Uterus (tissue), 4 donors: Measurements from ENCODE around the gene PCNX2. TPM values are rescaled to one million over a fixed set of nuclear protein-coding genes. Genes with fewer than 3 reads are reported as not detected.

Experiments
- DNase-seq, 2 donors: peaks; one replicate each; pipeline ENCODE4 v3.0.0-alpha.2; 2019 to 2020
- H3K27ac ChIP-seq, 2 donors: fragments of 200-600 bp; sonication (generic); 1 replicate in 1 of 2; 2 replicates in 1 of 2; pipeline ENCODE4 v1.5.1; 2016 to 2018
- H3K27me3 ChIP-seq, 2 donors: fragments of 200-600 bp; sonication (generic); one replicate each; pipeline ENCODE4 v1.5.1; 2018 to 2019; ENCODE audit warnings: control low read depth in 1 of 2
- H3K36me3 ChIP-seq, 2 donors: fragments of 200-600 bp; sonication (generic); one replicate each; pipeline ENCODE4 v1.5.1; 2019; ENCODE audit warnings: control low read depth in 1 of 2
- H3K4me1 ChIP-seq, 2 donors: fragments of 200-600 bp; sonication (generic); one replicate each; pipeline ENCODE4 v1.5.1; 2018 to 2019; ENCODE audit warnings: control low read depth in 1 of 2
- H3K4me3 ChIP-seq, 2 donors: fragments of 200-600 bp; sonication (generic); 1 replicate in 1 of 2; 2 replicates in 1 of 2; pipeline ENCODE4 v1.5.1; 2018 to 2019; ENCODE audit warnings: mild to moderate bottlenecking in 1 of 2
- H3K9me3 ChIP-seq, 2 donors: fragments of 200-600 bp; sonication (generic); one replicate each; pipeline ENCODE4 v1.5.1; 2019; ENCODE audit warnings: control low read depth in 1 of 2
- CTCF ChIP-seq, 4 experiments: fragments of 200-600 bp in 2 of 4; fragments of 450-650 bp in 2 of 4; sonication (generic) in 2 of 4; IDR thresholded peaks; one replicate each; pipeline ENCODE4 v1.5.1; 2016 to 2019; ENCODE audit warnings: antibody characterized with exemption in 4 of 4, mild to moderate bottlenecking in 2 of 4, moderate library complexity in 1 of 4
- POLR2A ChIP-seq, 2 donors: fragments of 450-650 bp; IDR thresholded peaks; one replicate each; pipeline ENCODE4 v1.6.1; 2016; ENCODE audit warnings: antibody characterized with exemption in 2 of 2, mild to moderate bottlenecking in 1 of 2, moderate library complexity in 1 of 2
- intact Hi-C: fragments of 100-400 bp; cut with DNase I; formaldehyde crosslinking; loops from one replicate; pipeline ENCODE4 v1.15.1; 2023; ENCODE audit warnings: low total_unique reads
- total RNA-seq, 4 donors: library from RNA; depleted of rRNA in 3 of 4; stranded (reverse); fragments of >200 nt in 3 of 4; gene quantifications; one replicate each; pipeline versions ENCODE4 v1.1.0 to v1.2.4, GENCODE V29; 2014 to 2023
- donor health status: DM: yes; HTN: yes; CAD: no.

Gene PCNX2
- total RNA-seq, 4 donors from 2014 or later: 4.1 to 36.2 (median 14.1) TPM

GRCh38 chr1:233075915-233076295, 219.6 kb downstream of the PCNX2 start:
- H3K27ac ChIP-seq: peak overlapping the region in 1 of 2 donors; percentile 12
- no peak for DNase-seq

GRCh38 chr1:233066087-233066486, 229.4 kb downstream of the PCNX2 start:
- Histone ChIP-seq H3K9me3 (no peaks in the 10 kb centered on the region), H3K4me3 (no peak overlapping the region), H3K4me1 (no peaks in the 10 kb centered on the region), H3K27ac (no peak overlapping the region), H3K36me3 (no peaks in the 10 kb centered on the region), H3K27me3 (no peaks in the 10 kb centered on the region)
- TF ChIP-seq CTCF (IDR thresholded peaks at IDR 0.05) (no peak), POLR2A (IDR thresholded peaks at IDR 0.05) (no peak)
- no peak for DNase-seq
- intact Hi-C loops: no loop called here

More at GRCh38 chr1:233075915-233076295, 219.6 kb downstream of the PCNX2 start:
- intact Hi-C loops: no loop called here
- H3K36me3 ChIP-seq: no peaks in the 10 kb centered on the region
- no peaks in the 10 kb centered on the region for H3K4me1 ChIP-seq
- no peak overlapping the region for H3K4me3 ChIP-seq
- H3K9me3 ChIP-seq: peaks cover 0 to 5% of the 10 kb centered on the region in 2 donors
- TF ChIP-seq CTCF (IDR thresholded peaks at IDR 0.05) (no peak), POLR2A (IDR thresholded peaks at IDR 0.05) (no peak)
- H3K27me3 ChIP-seq: no peaks in the 10 kb centered on the region

- no peak for DNase-seq
- no peak for TF ChIP-seq POLR2A (IDR thresholded peaks at IDR 0.05)
- no peak for TF ChIP-seq CTCF (IDR thresholded peaks at IDR 0.05)
- Histone ChIP-seq H3K4me1 (no peaks in the 10 kb centered on the region), H3K36me3 (no peaks in the 10 kb centered on the region), H3K27ac (no peak overlapping the region), H3K4me3 (no peak overlapping the region), H3K27me3 (no peaks in the 10 kb centered on the region), H3K9me3 (no peaks in the 10 kb centered on the region)
- intact Hi-C loops: no loop called here
Observed at GRCh38 chr1:233065685-233066084, 229.8 kb downstream of the PCNX2 start.

- intact Hi-C loops: no loop called here
Observed at GRCh38 chr1:233064988-233065387, 230.5 kb downstream of the PCNX2 start.

GRCh38 chr1:233063462-233063861, 232.1 kb downstream of the PCNX2 start:
- intact Hi-C loops: no loop called here
- TF ChIP-seq POLR2A (IDR thresholded peaks at IDR 0.05): no peak
- no peak for TF ChIP-seq CTCF (IDR thresholded peaks at IDR 0.05)
- Histone ChIP-seq H3K27ac (no peak overlapping the region), H3K4me3 (no peak overlapping the region), H3K36me3 (no peaks in the 10 kb centered on the region), H3K9me3 (no peaks in the 10 kb centered on the region), H3K4me1 (no peaks in the 10 kb centered on the region), H3K27me3 (no peaks in the 10 kb centered on the region)
- DNase-seq: no peak

More at GRCh38 chr1:233064988-233065387, 230.5 kb downstream of the PCNX2 start:
- H3K27me3 ChIP-seq: no peaks in the 10 kb centered on the region
- no peaks in the 10 kb centered on the region for H3K9me3 ChIP-seq
- no peaks in the 10 kb centered on the region for H3K36me3 ChIP-seq
- TF ChIP-seq POLR2A (IDR thresholded peaks at IDR 0.05): no peak
- TF ChIP-seq CTCF (IDR thresholded peaks at IDR 0.05): no peak
- H3K27ac ChIP-seq: no peak overlapping the region
- no peaks in the 10 kb centered on the region for H3K4me1 ChIP-seq
- DNase-seq: no peak
- H3K4me3 ChIP-seq: no peak overlapping the region
